ENCODE results near the gene KDM4C. TPM values are rescaled to one million over a fixed set of nuclear protein-coding genes. Genes with fewer than 3 reads are reported as not detected.

KDM4C gene
- total and polyA plus RNA-seq, 2 of the 13 experiments (the other 11 are each of a cell fraction or from before 2014, with no cell fraction given), result 19.4 to 23.6 TPM

DNA sequence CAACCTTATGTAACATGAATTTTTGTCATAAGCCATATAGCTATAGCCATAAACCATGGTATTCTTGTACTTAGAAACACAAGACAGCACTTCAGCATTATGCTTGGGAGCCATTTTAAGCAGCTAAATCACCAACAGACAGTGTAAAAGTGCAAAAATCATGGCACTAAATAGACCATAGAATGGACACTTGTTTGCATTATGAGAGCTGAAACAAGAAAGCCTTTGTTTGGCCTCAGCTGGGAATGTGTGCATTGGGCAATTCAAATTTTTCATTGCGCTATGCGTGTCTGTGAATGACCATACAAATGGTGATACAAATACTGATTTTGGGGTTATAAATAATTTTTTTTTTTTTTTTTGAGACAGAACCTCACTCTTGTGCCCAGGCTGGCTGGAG lies 23.7 kb downstream of the KDM4C start (continued):
- TF ChIP-seq, protein P1, sequence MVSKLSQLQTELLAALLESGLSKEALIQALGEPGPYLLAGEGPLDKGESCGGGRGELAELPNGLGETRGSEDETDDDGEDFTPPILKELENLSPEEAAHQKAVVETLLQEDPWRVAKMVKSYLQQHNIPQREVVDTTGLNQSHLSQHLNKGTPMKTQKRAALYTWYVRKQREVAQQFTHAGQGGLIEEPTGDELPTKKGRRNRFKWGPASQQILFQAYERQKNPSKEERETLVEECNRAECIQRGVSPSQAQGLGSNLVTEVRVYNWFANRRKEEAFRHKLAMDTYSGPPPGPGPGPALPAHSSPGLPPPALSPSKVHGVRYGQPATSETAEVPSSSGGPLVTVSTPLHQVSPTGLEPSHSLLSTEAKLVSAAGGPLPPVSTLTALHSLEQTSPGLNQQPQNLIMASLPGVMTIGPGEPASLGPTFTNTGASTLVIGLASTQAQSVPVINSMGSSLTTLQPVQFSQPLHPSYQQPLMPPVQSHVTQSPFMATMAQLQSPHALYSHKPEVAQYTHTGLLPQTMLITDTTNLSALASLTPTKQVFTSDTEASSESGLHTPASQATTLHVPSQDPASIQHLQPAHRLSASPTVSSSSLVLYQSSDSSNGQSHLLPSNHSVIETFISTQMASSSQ (IDR thresholded peaks at IDR 0.05; ENCODE audit: low read depth), result no peak; the same call in 1 of the 2 replicates
- TF ChIP-seq, protein P1 (CRISPR knock-in tag; IDR thresholded peaks at IDR 0.05; ENCODE audit: borderline replicate concordance), result peak; percentile 56; the same call in 1 of the 2 replicates
- TF ChIP-seq, protein P2, sequence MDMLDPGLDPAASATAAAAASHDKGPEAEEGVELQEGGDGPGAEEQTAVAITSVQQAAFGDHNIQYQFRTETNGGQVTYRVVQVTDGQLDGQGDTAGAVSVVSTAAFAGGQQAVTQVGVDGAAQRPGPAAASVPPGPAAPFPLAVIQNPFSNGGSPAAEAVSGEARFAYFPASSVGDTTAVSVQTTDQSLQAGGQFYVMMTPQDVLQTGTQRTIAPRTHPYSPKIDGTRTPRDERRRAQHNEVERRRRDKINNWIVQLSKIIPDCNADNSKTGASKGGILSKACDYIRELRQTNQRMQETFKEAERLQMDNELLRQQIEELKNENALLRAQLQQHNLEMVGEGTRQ (IDR thresholded peaks at IDR 0.05; ENCODE audit: low read depth, low read length), result no peak
- TF ChIP-seq, protein P2 (CRISPR knock-in tag; IDR thresholded peaks at IDR 0.05; ENCODE audit: borderline replicate concordance), result no peak
- TF ChIP-seq GPN1 (CRISPR knock-in tag; IDR thresholded peaks at IDR 0.05; ENCODE audit: borderline replicate concordance) (no peak), PPARG (CRISPR knock-in tag; conservative IDR thresholded peaks at IDR 0.05) (0 out of 2 replicates have a peak, but pooled peaks have one; percentile 46), KLF11 (CRISPR knock-in tag; IDR thresholded peaks at IDR 0.05) (no peak), HDAC2 (CRISPR knock-in tag; IDR thresholded peaks at IDR 0.05) (peak; percentile 52; the same call in 1 of the 2 replicates), EEA1 (CRISPR knock-in tag; IDR thresholded peaks at IDR 0.05; ENCODE audit: borderline replicate concordance) (no peak), ZNF484 (CRISPR knock-in tag; IDR thresholded peaks at IDR 0.05; ENCODE audit: borderline replicate concordance, low read depth) (no peak), SMAD3 (CRISPR knock-in tag; IDR thresholded peaks at IDR 0.05) (peak; percentile 24; the same call in 1 of the 2 replicates), SAP130 (CRISPR knock-in tag; IDR thresholded peaks at IDR 0.05; ENCODE audit: low read depth) (peak; percentile 73), KLF12 (CRISPR knock-in tag; IDR thresholded peaks at IDR 0.05; ENCODE audit: borderline replicate concordance) (no peak), FOXA1 (IDR thresholded peaks at IDR 0.05) (no peak), FOXA1 (CRISPR knock-in tag; IDR thresholded peaks at IDR 0.05) (peak; percentile 85), MAFK (conservative IDR thresholded peaks at IDR 0.05 in 1 of 2, IDR thresholded peaks at IDR 0.05 in 1 of 2; ENCODE audit: low read length in 2 of 2) (no peak), ZNF850 (CRISPR knock-in tag; conservative IDR thresholded peaks at IDR 0.05) (no peak), ZFY (CRISPR knock-in tag; IDR thresholded peaks at IDR 0.05) (no peak)
- TF ChIP-seq, protein P3, sequence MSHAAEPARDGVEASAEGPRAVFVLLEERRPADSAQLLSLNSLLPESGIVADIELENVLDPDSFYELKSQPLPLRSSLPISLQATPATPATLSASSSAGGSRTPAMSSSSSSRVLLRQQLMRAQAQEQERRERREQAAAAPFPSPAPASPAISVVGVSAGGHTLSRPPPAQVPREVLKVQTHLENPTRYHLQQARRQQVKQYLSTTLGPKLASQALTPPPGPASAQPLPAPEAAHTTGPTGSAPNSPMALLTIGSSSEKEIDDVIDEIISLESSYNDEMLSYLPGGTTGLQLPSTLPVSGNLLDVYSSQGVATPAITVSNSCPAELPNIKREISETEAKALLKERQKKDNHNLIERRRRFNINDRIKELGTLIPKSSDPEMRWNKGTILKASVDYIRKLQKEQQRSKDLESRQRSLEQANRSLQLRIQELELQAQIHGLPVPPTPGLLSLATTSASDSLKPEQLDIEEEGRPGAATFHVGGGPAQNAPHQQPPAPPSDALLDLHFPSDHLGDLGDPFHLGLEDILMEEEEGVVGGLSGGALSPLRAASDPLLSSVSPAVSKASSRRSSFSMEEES (CRISPR knock-in tag; IDR thresholded peaks at IDR 0.05), result no peak
- TF ChIP-seq, protein P4, sequence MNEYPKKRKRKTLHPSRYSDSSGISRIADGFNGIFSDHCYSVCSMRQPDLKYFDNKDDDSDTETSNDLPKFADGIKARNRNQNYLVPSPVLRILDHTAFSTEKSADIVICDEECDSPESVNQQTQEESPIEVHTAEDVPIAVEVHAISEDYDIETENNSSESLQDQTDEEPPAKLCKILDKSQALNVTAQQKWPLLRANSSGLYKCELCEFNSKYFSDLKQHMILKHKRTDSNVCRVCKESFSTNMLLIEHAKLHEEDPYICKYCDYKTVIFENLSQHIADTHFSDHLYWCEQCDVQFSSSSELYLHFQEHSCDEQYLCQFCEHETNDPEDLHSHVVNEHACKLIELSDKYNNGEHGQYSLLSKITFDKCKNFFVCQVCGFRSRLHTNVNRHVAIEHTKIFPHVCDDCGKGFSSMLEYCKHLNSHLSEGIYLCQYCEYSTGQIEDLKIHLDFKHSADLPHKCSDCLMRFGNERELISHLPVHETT (CRISPR knock-in tag; conservative IDR thresholded peaks at IDR 0.05), result no peak
- TF ChIP-seq, protein P5, sequence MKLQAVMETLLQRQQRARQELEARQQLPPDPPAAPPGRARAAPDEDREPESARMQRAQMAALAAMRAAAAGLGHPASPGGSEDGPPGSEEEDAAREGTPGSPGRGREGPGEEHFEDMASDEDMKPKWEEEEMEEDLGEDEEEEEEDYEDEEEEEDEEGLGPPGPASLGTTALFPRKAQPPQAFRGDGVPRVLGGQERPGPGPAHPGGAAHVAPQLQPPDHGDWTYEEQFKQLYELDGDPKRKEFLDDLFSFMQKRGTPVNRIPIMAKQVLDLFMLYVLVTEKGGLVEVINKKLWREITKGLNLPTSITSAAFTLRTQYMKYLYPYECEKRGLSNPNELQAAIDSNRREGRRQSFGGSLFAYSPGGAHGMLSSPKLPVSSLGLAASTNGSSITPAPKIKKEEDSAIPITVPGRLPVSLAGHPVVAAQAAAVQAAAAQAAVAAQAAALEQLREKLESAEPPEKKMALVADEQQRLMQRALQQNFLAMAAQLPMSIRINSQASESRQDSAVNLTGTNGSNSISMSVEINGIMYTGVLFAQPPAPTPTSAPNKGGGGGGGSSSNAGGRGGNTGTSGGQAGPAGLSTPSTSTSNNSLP (IDR thresholded peaks at IDR 0.05; ENCODE audit: low read depth, low read length), result peak; percentile 86
